Fibroblast of upper back skin (primary cell): ENCODE measurements around the gene MATN3.

Source experiments
- DNase-seq: peaks from one replicate; pipeline ENCODE4 v3.0.0-alpha.2; 2013

Gene MATN3

GRCh38 chr2:20035955-20036666 is 23.6 kb upstream of the MATN3 start:
- DNase-seq = no peak

GRCh38 chr2:20034821-20035220 is 22.4 kb upstream of the MATN3 start:
- DNase-seq = no peak

- DNase-seq = no peak
These were observed 21.8 kb upstream of the MATN3 start for GRCh38 chr2:20034218-20034617.

GRCh38 chr2:20033322-20033721 is 20.9 kb upstream of the MATN3 start:
- no peak for DNase-seq

- DNase-seq = no peak
These were observed 17.8 kb upstream of the MATN3 start for GRCh38 chr2:20030224-20030623.

GRCh38 chr2:20027705-20028434 is 15.4 kb upstream of the MATN3 start:
- peak; percentile 31 for DNase-seq

GRCh38 chr2:20027260-20027677 is 14.8 kb upstream of the MATN3 start:
- no peak for DNase-seq

- peak; percentile 65 for DNase-seq
These were observed 12.8 kb upstream of the MATN3 start for GRCh38 chr2:20025065-20025786.

GRCh38 chr2:20023688-20024087 is 11.2 kb upstream of the MATN3 start:
- no peak for DNase-seq

GRCh38 chr2:20021405-20022009 is 9.0 kb upstream of the MATN3 start:
- DNase-seq = no peak

GRCh38 chr2:20019747-20020146 is 7.3 kb upstream of the MATN3 start:
- no peak for DNase-seq

GRCh38 chr2:20018601-20019152 is 6.2 kb upstream of the MATN3 start:
- DNase-seq = no peak

- no peak for DNase-seq
These were observed 3.9 kb upstream of the MATN3 start for GRCh38 chr2:20016346-20016745.

- DNase-seq = peak; percentile 63
These were observed 3.1 kb upstream of the MATN3 start for GRCh38 chr2:20015482-20016083.

- no peak for DNase-seq
These were observed 820 bp upstream of the MATN3 start for GRCh38 chr2:20013126-20013849.

GRCh38 chr2:20012032-20012281 is 511 bp downstream of the MATN3 start:
- DNase-seq = no peak

- DNase-seq = no peak
These were observed 1.0 kb downstream of the MATN3 start for GRCh38 chr2:20011276-20012031.

- no peak for DNase-seq
These were observed 3.8 kb downstream of the MATN3 start for GRCh38 chr2:20008703-20009102.

GRCh38 chr2:20005891-20006470 is 6.5 kb downstream of the MATN3 start:
- DNase-seq = no peak

GRCh38 chr2:20005067-20005627 is 7.3 kb downstream of the MATN3 start:
- DNase-seq = no peak

GRCh38 chr2:20001361-20001863 is 11.1 kb downstream of the MATN3 start:
- no peak for DNase-seq
